A549 (cell line): ENCODE data around the gene PELI2. TPM values are rescaled to one million over a fixed set of nuclear protein-coding genes. Genes with fewer than 3 reads are reported as not detected.
A peak's percentile ranks its signal among the peaks of the same experiment; 100 is the strongest.

Source experiments
- ATAC-seq, 2 experiments: fragments of 200-7000 bp in 1 of 2; fragments of >200 bp in 1 of 2; cut with Nextera tagmentation in 1 of 2; cut with Tn5 transposase in 1 of 2; 3 replicates each; pipeline versions ENCODE4 v1.8.0 to v1.9.1; 2018 to 2020; ENCODE audit warnings: mild to moderate bottlenecking in 1 of 2, moderate library complexity in 1 of 2
- CTCF ChIA-PET: fragments of 300-600 bp; sonication (Branson Sonifier 250); formaldehyde crosslinking; extraction: SDS; loops from one replicate; lab custom pipeline; 2021; ENCODE audit warnings: antibody characterized with exemption, inconsistent platforms; lab: Yijun Ruan, JAX
- POLR2A ChIA-PET: fragments of 350-600 bp; formaldehyde crosslinking; extraction: SDS; loops from one replicate; lab custom pipeline; 2021; ENCODE audit warnings: antibody characterized with exemption, inconsistent platforms; lab: Yijun Ruan, JAX
- DNase-seq, 2 experiments: peaks; one replicate each; pipeline versions ENCODE4 v3.0.0 to v3.0.0-alpha.2; 2011 to 2016; ENCODE audit warnings: low read depth in 1 of 2, low spot score in 1 of 2
- FAIRE-seq: peaks from 2 replicates; lab custom pipeline; 2011; peaks lifted over from hg19 to GRCh38; lab: Jason Lieb, UNC
- H3K27ac ChIP-seq, 2 experiments: fragments of >200 bp; sonication (Bioruptor Twin); formaldehyde crosslinking; 3 replicates each; pipeline ENCODE4 v1.5.1; 2016 to 2017
- H3K4me1 ChIP-seq: fragments of >200 bp; sonication (Bioruptor Twin); formaldehyde crosslinking; 3 replicates; pipeline ENCODE4 v1.6.1; 2016
- H3K4me2 ChIP-seq: fragments of >200 bp; sonication (Bioruptor Twin); formaldehyde crosslinking; 3 replicates; pipeline ENCODE4 v1.6.1; 2016
- H3K4me3 ChIP-seq: fragments of >200 bp; sonication (Bioruptor Twin); formaldehyde crosslinking; 3 replicates; pipeline ENCODE4 v1.5.1; 2016
- H3K9me3 ChIP-seq: fragments of >200 bp; sonication (Bioruptor Twin); formaldehyde crosslinking; 3 replicates; pipeline ENCODE4 v1.6.1; 2016
- CBX8 ChIP-seq: fragments of 200-600 bp; sonication (generic); IDR thresholded peaks from 2 replicates; pipeline ENCODE4 v1.6.1; 2016
- CHD4 ChIP-seq: fragments of 200-600 bp; sonication (generic); IDR thresholded peaks from 2 replicates; pipeline ENCODE4 v1.6.1; 2016; ENCODE audit warnings: antibody characterized with exemption, mild to moderate bottlenecking, borderline replicate concordance
- EP300 ChIP-seq, 2 experiments: fragments of >200 bp; sonication (Bioruptor Twin); formaldehyde crosslinking; IDR thresholded peaks; 2 replicates in 1 of 2; 3 replicates in 1 of 2; pipeline ENCODE4 v1.6.1; 2016 to 2017
- GATA3 ChIP-seq: IDR thresholded peaks from 2 replicates; pipeline ENCODE4 v1.6.1; 2012; ENCODE audit warnings: borderline replicate concordance
- HOXB13 ChIP-seq: fragments of 250-450 bp; sonication (Bioruptor Pico); IDR thresholded peaks from 2 replicates; pipeline ENCODE4 v1.5.0; 2020; ENCODE audit warnings: low read depth, mild to moderate bottlenecking, moderate library complexity
- JUN ChIP-seq, 2 experiments: fragments of >200 bp; sonication (Bioruptor Twin); formaldehyde crosslinking; IDR thresholded peaks; 2 replicates in 1 of 2; 3 replicates in 1 of 2; pipeline ENCODE4 v1.6.1; 2016 to 2017
- JUNB ChIP-seq: fragments of >200 bp; sonication (Bioruptor Twin); formaldehyde crosslinking; IDR thresholded peaks from 2 replicates; pipeline ENCODE4 v1.6.1; 2016
- KDM5A ChIP-seq: fragments of 200-600 bp; sonication (generic); IDR thresholded peaks from 2 replicates; pipeline ENCODE4 v1.6.1; 2016; ENCODE audit warnings: antibody characterized with exemption, mild to moderate bottlenecking
- MAFK ChIP-seq: fragments of 450-650 bp; IDR thresholded peaks from 2 replicates; pipeline ENCODE4 v1.6.1; 2014; ENCODE audit not compliant: partially characterized antibody
- MYC ChIP-seq: IDR thresholded peaks from 2 replicates; pipeline ENCODE4 v1.6.1; 2012; ENCODE audit warnings: mild to moderate bottlenecking, inconsistent platforms, low read length, improper control_type of control experiment, borderline replicate concordance
- NR3C1 ChIP-seq: fragments of >200 bp; sonication (Bioruptor Twin); formaldehyde crosslinking; IDR thresholded peaks from 3 replicates; pipeline ENCODE4 v1.6.1; 2017
- POLR2A ChIP-seq: IDR thresholded peaks from 2 replicates; pipeline ENCODE4 v1.6.1; 2012; ENCODE audit warnings: mild to moderate bottlenecking, low read length
- POLR2AphosphoS2 ChIP-seq: conservative IDR thresholded peaks from 2 replicates; pipeline ENCODE4 v1.6.1; 2012; ENCODE audit warnings: low read length, improper control_type of control experiment, inconsistent platforms
- RCOR1 ChIP-seq: fragments of 150-350 bp; IDR thresholded peaks from 2 replicates; pipeline ENCODE4 v1.6.1; 2014; ENCODE audit warnings: antibody characterized with exemption, low read length, low read depth
- SMC3 ChIP-seq: fragments of >200 bp; sonication (Bioruptor Twin); formaldehyde crosslinking; IDR thresholded peaks from 3 replicates; pipeline ENCODE4 v1.6.1; 2018; ENCODE audit warnings: inconsistent platforms
- TFCP2L1 ChIP-seq: fragments of 250-450 bp; sonication (Bioruptor Pico); IDR thresholded peaks from 2 replicates; pipeline ENCODE4 v1.5.0; 2021; ENCODE audit warnings: mild to moderate bottlenecking
- ZSCAN20 ChIP-seq: fragments of 250-450 bp; sonication (Bioruptor Pico); IDR thresholded peaks from 2 replicates; pipeline ENCODE4 v1.8.0; 2022; ENCODE audit warnings: mild to moderate bottlenecking, moderate library complexity
- WGBS: methylation state at CpG from one replicate; pipeline ENCODE4 v1.1.6; 2017; ENCODE audit errors: missing lambda C conversion rate; 5-methylcytosine and 5-hydroxymethylcytosine counted together
- polyA plus RNA-seq, 4 experiments: library from polyadenylated mRNA; depleted of rRNA in 3 of 4; stranded (reverse); fragments of >200 nt; fragmentation: RNase III in 1 of 4; extraction: RNeasy Plus Mini Kit Qiagen cat#74134 plus additional on column Dnase treatment in 1 of 4; gene quantifications; 2 replicates in 3 of 4; 3 replicates in 1 of 4; pipeline ENCODE4 v1.2.3, GENCODE V29; 2011 to 2017
- TF ChIP-seq, protein P1 (sequence below): fragments of >200 bp; sonication (Bioruptor Twin); formaldehyde crosslinking; IDR thresholded peaks from 3 replicates; pipeline ENCODE4 v1.6.1; 2016
- TF ChIP-seq, protein P2 (sequence below): IDR thresholded peaks from 2 replicates; pipeline ENCODE4 v1.6.1; 2012
- TF ChIP-seq, protein P3 (sequence below): fragments of 200-600 bp; sonication (generic); IDR thresholded peaks from 2 replicates; pipeline ENCODE4 v1.6.1; 2016; ENCODE audit warnings: antibody characterized with exemption, mild to moderate bottlenecking, moderate library complexity

Gene PELI2
- polyA plus RNA-seq, 2 of the 4 experiments (the other 2 are of a cell fraction), result 0.93 to 7.2 TPM

DNA sequence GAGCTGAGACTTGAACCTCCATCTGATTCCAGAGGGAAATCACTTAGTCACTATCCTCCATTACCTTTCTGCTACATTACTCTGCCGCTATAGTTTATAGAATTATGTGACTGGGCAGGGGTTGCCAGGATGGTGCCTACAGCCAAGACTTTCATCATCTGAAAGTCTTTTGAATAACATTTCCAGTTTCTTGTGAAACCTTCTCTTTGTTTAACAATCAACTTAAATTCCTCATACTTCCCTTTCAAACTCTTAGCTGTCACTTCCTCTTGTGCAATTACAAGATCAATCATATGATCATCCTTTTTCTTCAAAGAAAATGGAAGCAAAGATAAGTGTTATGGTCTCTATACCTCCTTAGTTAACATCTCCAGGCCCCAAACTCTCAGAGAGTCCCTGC lies 25.4 kb upstream of the PELI2 start:
- peak; percentile 36 for FAIRE-seq
- DNase-seq, result no peak
- ATAC-seq, result no peak
- Histone ChIP-seq H3K4me2 (no peak overlapping the region), H3K9me3 (no peaks in the 10 kb centered on the region), H3K27ac (no peak overlapping the region), H3K4me3 (no peak overlapping the region), H3K4me1 (peaks cover 10% of the 10 kb centered on the region; the same call in 1 of the 3 replicates)
- CTCF ChIA-PET, result interaction anchor here (0.6 kb wide), 1 partner anchor 904 kb away, joined by 3 read pairs; no protein-coding TSS in a partner anchor
- POLR2A ChIA-PET, result no interaction called here
- no peak for TF ChIP-seq JUN (IDR thresholded peaks at IDR 0.05)
- TF ChIP-seq, protein P1, sequence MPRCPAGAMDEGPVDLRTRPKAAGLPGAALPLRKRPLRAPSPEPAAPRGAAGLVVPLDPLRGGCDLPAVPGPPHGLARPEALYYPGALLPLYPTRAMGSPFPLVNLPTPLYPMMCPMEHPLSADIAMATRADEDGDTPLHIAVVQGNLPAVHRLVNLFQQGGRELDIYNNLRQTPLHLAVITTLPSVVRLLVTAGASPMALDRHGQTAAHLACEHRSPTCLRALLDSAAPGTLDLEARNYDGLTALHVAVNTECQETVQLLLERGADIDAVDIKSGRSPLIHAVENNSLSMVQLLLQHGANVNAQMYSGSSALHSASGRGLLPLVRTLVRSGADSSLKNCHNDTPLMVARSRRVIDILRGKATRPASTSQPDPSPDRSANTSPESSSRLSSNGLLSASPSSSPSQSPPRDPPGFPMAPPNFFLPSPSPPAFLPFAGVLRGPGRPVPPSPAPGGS, result no peak
- no peak for TF ChIP-seq TFCP2L1 (CRISPR knock-in tag)
- TF ChIP-seq, protein P2, sequence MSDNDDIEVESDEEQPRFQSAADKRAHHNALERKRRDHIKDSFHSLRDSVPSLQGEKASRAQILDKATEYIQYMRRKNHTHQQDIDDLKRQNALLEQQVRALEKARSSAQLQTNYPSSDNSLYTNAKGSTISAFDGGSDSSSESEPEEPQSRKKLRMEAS, result no peak
- no peak for TF ChIP-seq CBX8
- no peak for TF ChIP-seq JUNB
- no peak for TF ChIP-seq GATA3
- 93% methylated on average over 1 of the region's 1 CpG for WGBS

DNA sequence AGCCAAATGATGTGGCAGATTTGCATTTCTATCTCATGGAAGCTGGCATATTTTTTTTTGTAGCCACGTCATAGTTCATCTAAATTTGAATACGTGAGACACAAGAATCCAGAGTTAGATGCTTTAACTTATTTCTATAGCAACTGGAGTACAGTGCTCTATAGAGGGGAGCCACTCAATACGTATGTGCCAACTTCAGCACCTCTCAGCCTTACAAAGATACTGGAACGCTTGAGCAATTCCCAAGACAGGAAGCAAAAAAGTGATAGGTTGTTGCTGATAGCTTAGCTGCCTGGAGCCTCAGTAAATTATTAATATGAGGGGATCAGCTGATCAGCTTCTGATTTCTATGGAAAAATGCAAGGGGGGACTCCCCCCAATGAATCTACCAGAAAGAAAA lies 24.1 kb upstream of the PELI2 start:
- CTCF ChIA-PET, result interaction anchor here (0.9 kb wide), 1 partner anchor 246 kb away, joined by 3 read pairs; no protein-coding TSS in a partner anchor
- 65% methylated on average over 4 of the region's 4 CpGs for WGBS
- no peak for ATAC-seq

DNA sequence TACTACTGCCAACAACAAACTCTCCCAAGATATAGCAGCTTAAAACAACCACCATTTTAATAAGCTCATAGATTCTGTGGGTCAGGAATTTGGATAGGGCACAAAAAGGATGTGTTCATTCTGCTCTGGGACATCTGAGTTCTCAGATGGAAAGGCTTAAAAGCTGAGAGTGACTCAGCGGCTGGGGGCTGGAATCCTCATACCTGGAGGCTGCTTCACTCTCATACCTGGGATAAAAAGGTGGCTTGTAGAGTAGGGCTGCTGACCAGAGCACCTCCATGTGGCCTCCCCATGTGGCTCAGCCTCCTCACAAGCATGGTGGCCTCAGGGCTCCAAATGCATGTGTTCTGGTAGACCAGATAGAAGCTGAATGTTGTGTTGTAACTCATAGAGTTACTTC lies 20.2 kb upstream of the PELI2 start:
- ATAC-seq (no peak), DNase-seq (no peak), FAIRE-seq (no peak)
- Histone ChIP-seq H3K4me1 (peaks cover 10% of the 10 kb centered on the region; the same call in 1 of the 3 replicates), H3K4me2 (no peak overlapping the region), H3K9me3 (no peaks in the 10 kb centered on the region), H3K4me3 (no peak overlapping the region), H3K27ac (no peak overlapping the region)
- TF ChIP-seq POLR2AphosphoS2, result no peak
- no peak for TF ChIP-seq SMC3
- no peak for TF ChIP-seq HOXB13
- CTCF ChIA-PET, result interaction anchor here (1.2 to 2.9 kb wide), 3 partner anchors 9 to 11 kb away, joined by 3 to 9 read pairs (median 4); no protein-coding TSS in a partner anchor
- 40% methylated on average over 1 of the region's 1 CpG for WGBS
- POLR2A ChIA-PET, result no interaction called here

More for the DNA sequence above, 24.1 kb upstream of the PELI2 start:
- POLR2A ChIA-PET, result no interaction called here
- Histone ChIP-seq H3K9me3 (no peaks in the 10 kb centered on the region), H3K27ac (no peak overlapping the region), H3K4me3 (no peak overlapping the region), H3K4me2 (no peak overlapping the region), H3K4me1 (peaks cover 10% of the 10 kb centered on the region; the same call in 1 of the 3 replicates)
- FAIRE-seq (no peak), DNase-seq (peak in 1 of 2 experiments; percentile 5)
- no peak for TF ChIP-seq POLR2A
- TF ChIP-seq KDM5A, result no peak
- TF ChIP-seq MYC, result no peak
- TF ChIP-seq NR3C1, result no peak
- TF ChIP-seq SMC3, result no peak
- no peak for TF ChIP-seq JUN (IDR thresholded peaks at IDR 0.05)
- no peak for TF ChIP-seq MAFK
- no peak for TF ChIP-seq EP300 (IDR thresholded peaks at IDR 0.05)
- TF ChIP-seq, protein P3, sequence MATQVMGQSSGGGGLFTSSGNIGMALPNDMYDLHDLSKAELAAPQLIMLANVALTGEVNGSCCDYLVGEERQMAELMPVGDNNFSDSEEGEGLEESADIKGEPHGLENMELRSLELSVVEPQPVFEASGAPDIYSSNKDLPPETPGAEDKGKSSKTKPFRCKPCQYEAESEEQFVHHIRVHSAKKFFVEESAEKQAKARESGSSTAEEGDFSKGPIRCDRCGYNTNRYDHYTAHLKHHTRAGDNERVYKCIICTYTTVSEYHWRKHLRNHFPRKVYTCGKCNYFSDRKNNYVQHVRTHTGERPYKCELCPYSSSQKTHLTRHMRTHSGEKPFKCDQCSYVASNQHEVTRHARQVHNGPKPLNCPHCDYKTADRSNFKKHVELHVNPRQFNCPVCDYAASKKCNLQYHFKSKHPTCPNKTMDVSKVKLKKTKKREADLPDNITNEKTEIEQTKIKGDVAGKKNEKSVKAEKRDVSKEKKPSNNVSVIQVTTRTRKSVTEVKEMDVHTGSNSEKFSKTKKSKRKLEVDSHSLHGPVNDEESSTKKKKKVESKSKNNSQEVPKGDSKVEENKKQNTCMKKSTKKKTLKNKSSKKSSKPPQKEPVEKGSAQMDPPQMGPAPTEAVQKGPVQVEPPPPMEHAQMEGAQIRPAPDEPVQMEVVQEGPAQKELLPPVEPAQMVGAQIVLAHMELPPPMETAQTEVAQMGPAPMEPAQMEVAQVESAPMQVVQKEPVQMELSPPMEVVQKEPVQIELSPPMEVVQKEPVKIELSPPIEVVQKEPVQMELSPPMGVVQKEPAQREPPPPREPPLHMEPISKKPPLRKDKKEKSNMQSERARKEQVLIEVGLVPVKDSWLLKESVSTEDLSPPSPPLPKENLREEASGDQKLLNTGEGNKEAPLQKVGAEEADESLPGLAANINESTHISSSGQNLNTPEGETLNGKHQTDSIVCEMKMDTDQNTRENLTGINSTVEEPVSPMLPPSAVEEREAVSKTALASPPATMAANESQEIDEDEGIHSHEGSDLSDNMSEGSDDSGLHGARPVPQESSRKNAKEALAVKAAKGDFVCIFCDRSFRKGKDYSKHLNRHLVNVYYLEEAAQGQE, result no peak
- no peak for TF ChIP-seq HOXB13
- no peak for TF ChIP-seq CHD4
- no peak for TF ChIP-seq RCOR1
- TF ChIP-seq ZSCAN20 (CRISPR knock-in tag), result no peak
